Vagina (tissue), 2 donors: ENCODE measurements around the gene XPNPEP1.

Experiments
- CTCF ChIP-seq, 3 experiments: fragments of 450-650 bp in 2 of 3; fragments of 200-600 bp in 1 of 3; sonication (generic) in 1 of 3; IDR thresholded peaks; one replicate each; pipeline ENCODE4 v1.5.1; 2017 to 2019; ENCODE audit warnings: antibody characterized with exemption in 3 of 3, mild to moderate bottlenecking in 2 of 3, moderate library complexity in 2 of 3
- POLR2A ChIP-seq, 2 donors: fragments of 450-650 bp; IDR thresholded peaks; one replicate each; pipeline ENCODE4 v1.6.1; 2017; ENCODE audit warnings: antibody characterized with exemption in 2 of 2, mild to moderate bottlenecking in 2 of 2, moderate library complexity in 2 of 2

GRCh38 chr10:109859221-109859620 is 64.1 kb downstream of the XPNPEP1 start:
- TF ChIP-seq POLR2A (IDR thresholded peaks at IDR 0.05) (no peak), CTCF (IDR thresholded peaks at IDR 0.05) (no peak)
